K562 (cell line): ENCODE results near the gene KCNV2. TPM values are rescaled to one million over a fixed set of nuclear protein-coding genes. Genes with fewer than 3 reads are reported as not detected.

Experiments
- ATAC-seq: fragments of 200-7000 bp; cut with Tn5 transposase; 3 replicates; pipeline ENCODE4 v1.9.1; 2020; ENCODE audit warnings: moderate library complexity
- BruUV-seq: library from RNA; stranded (reverse); fragments of 400-500 nt; replicated peaks from 2 replicates; lab custom pipeline; 2021; lab: Mats Ljungman, UMichigan
- CTCF ChIA-PET: fragments of 300-600 bp; formaldehyde crosslinking; extraction: SDS; loops from one replicate; lab custom pipeline; 2021; ENCODE audit warnings: low intra/inter-chr PET ratio; lab: Yijun Ruan, JAX
- POLR2A ChIA-PET: fragments of 300-600, 350-650 bp; sonication (Branson Sonifier 250); formaldehyde crosslinking; extraction: SDS; loops from one replicate; lab custom pipeline; 2021; ENCODE audit warnings: antibody characterized with exemption, inconsistent platforms; lab: Yijun Ruan, JAX
- DNase-seq, 4 experiments: peaks; one replicate each; pipeline versions ENCODE4 v3.0.0 to v3.0.0-alpha.2; 2011 to 2018; ENCODE audit warnings: low spot score in 3 of 4, mixed read lengths in 3 of 4; ENCODE audit errors: extremely low read depth in 1 of 4
- FAIRE-seq: peaks from 2 replicates; lab custom pipeline; 2011; peaks lifted over from hg19 to GRCh38; lab: Jason Lieb, UNC
- H2AFZ ChIP-seq: 2 replicates; pipeline ENCODE4 v1.6.0; 2011; ENCODE audit warnings: low read depth, low read length, control low read depth, inconsistent platforms
- H3K27ac ChIP-seq: fragments of 200-600 bp; 3 replicates; pipeline ENCODE4 v1.8.0; 2011; ENCODE audit warnings: low read depth, mild to moderate bottlenecking, control low read depth, inconsistent platforms, low read length, moderate library complexity, mixed read lengths; ENCODE audit errors: extremely low read depth
- H3K27me3 ChIP-seq, 2 experiments: fragments of 300-600 bp in 1 of 2; 2 replicates in 1 of 2; 3 replicates in 1 of 2; pipeline versions ENCODE4 v1.6.0 to v1.8.0; 2011; ENCODE audit warnings: inconsistent platforms in 2 of 2, low read length in 2 of 2, mild to moderate bottlenecking in 1 of 2, mixed read lengths in 1 of 2, moderate library complexity in 1 of 2; ENCODE audit not compliant: control insufficient read depth in 2 of 2, insufficient read depth in 2 of 2
- H3K36me3 ChIP-seq: fragments of 300-600 bp; 3 replicates; pipeline ENCODE4 v1.8.0; 2011; ENCODE audit warnings: mild to moderate bottlenecking, low read length, inconsistent platforms; ENCODE audit not compliant: control insufficient read depth, insufficient read depth
- H3K4me1 ChIP-seq, 2 experiments: fragments of 200-600 bp in 1 of 2; replicated peaks in 1 of 2; 2 replicates in 1 of 2; 3 replicates in 1 of 2; pipeline versions ENCODE4 v1.5.1 to v1.8.0; 2011; ENCODE audit warnings: inconsistent platforms in 2 of 2, low read length in 2 of 2, mild to moderate bottlenecking in 1 of 2, mixed read lengths in 1 of 2, moderate library complexity in 1 of 2; ENCODE audit not compliant: control insufficient read depth in 2 of 2, insufficient read depth in 2 of 2
- H3K4me2 ChIP-seq: 2 replicates; pipeline ENCODE4 v1.6.1; 2011; ENCODE audit warnings: low read length, control low read depth, inconsistent platforms, mixed read lengths; ENCODE audit not compliant: insufficient read depth
- H3K4me3 ChIP-seq: fragments of 200-600 bp; sonication (generic), shearing (Covaris generic); 2 replicates; pipeline ENCODE4 v1.5.1; 2016; ENCODE audit warnings: control low read depth, inconsistent platforms
- H3K79me2 ChIP-seq: fragments of 200-600 bp; 3 replicates; pipeline ENCODE4 v1.8.0; 2011; ENCODE audit warnings: low read length, inconsistent platforms; ENCODE audit not compliant: control insufficient read depth, insufficient read depth
- H3K9ac ChIP-seq, 2 experiments: 2 replicates each; pipeline versions ENCODE4 v1.6.0 to v1.6.1; 2011; ENCODE audit warnings: low read depth in 2 of 2, low read length in 2 of 2, control low read depth in 1 of 2, inconsistent platforms in 1 of 2, mild to moderate bottlenecking in 1 of 2, mixed read lengths in 1 of 2; ENCODE audit not compliant: insufficient read depth in 1 of 2
- H3K9me1 ChIP-seq: one replicate; pipeline ENCODE4 v1.6.0; 2011; ENCODE audit warnings: inconsistent platforms, mild to moderate bottlenecking, low read length, moderate library complexity; ENCODE audit not compliant: control insufficient read depth, insufficient read depth
- H3K9me3 ChIP-seq: replicated peaks from 2 replicates; pipeline ENCODE4 v1.5.1; 2011; ENCODE audit warnings: low read depth, low read length, inconsistent platforms; ENCODE audit not compliant: control insufficient read depth, insufficient read depth
- H4K20me1 ChIP-seq: replicated peaks from 2 replicates; pipeline ENCODE4 v1.6.1; 2011; ENCODE audit warnings: low read length, inconsistent platforms, mixed read lengths; ENCODE audit not compliant: control insufficient read depth, insufficient read depth
- ATF4 ChIP-seq: fragments of 450-650 bp; formaldehyde crosslinking; IDR thresholded peaks from 2 replicates; pipeline ENCODE4 v1.4.0; 2022; ENCODE audit warnings: mild to moderate bottlenecking, moderate library complexity
- CHD4 ChIP-seq: fragments of 200-600 bp; sonication (generic); IDR thresholded peaks from 3 replicates; pipeline ENCODE4 v1.6.1; 2012; ENCODE audit warnings: low read depth, mild to moderate bottlenecking, mixed read lengths, low read length, inconsistent platforms; ENCODE audit not compliant: insufficient read depth, insufficient replicate concordance, poor library complexity, severe bottlenecking
- CREBBP ChIP-seq: IDR thresholded peaks from one replicate; pipeline ENCODE4 v1.6.1; 2012; ENCODE audit warnings: low read depth, mild to moderate bottlenecking, control low read depth, inconsistent platforms, low read length
- ERF ChIP-seq: fragments of 450-650 bp; formaldehyde crosslinking; IDR thresholded peaks from 2 replicates; pipeline ENCODE4 v1.4.0; 2020; ENCODE audit warnings: mild to moderate bottlenecking, mixed read lengths
- ETS1 ChIP-seq: conservative IDR thresholded peaks from 2 replicates; pipeline ENCODE4 v1.6.1; 2011; ENCODE audit warnings: low read depth, mild to moderate bottlenecking, low read length; ENCODE audit not compliant: control insufficient read depth
- GABPB1 ChIP-seq: sonication (generic); formaldehyde crosslinking; IDR thresholded peaks from 2 replicates; pipeline ENCODE4 v1.8.0; 2022; ENCODE audit warnings: mild to moderate bottlenecking, missing genetic modification reagents
- GTF2E2 ChIP-seq: fragments of 200-800 bp; sonication (Bioruptor generic); IDR thresholded peaks from 2 replicates; pipeline ENCODE4 v1.6.1; 2016; ENCODE audit warnings: missing genetic modification characterization, missing compliant biosample characterization
- NFE2 ChIP-seq: IDR thresholded peaks from 2 replicates; pipeline ENCODE4 v1.6.1; 2014; ENCODE audit warnings: antibody characterized with exemption, low read depth
- SRSF9 ChIP-seq: fragments of 200-400 bp; formaldehyde crosslinking; IDR thresholded peaks from 2 replicates; pipeline ENCODE4 v1.6.1; 2017; ENCODE audit warnings: low read depth, low read length, borderline replicate concordance
- TFE3 ChIP-seq: fragments of 450-650 bp; formaldehyde crosslinking; IDR thresholded peaks from 2 replicates; pipeline ENCODE4 v1.4.0; 2020; ENCODE audit warnings: mild to moderate bottlenecking, mixed read lengths
- ZBTB9 ChIP-seq: fragments of 450-650 bp; formaldehyde crosslinking; IDR thresholded peaks from 2 replicates; pipeline ENCODE4 v1.4.0; 2020; ENCODE audit warnings: mild to moderate bottlenecking, moderate library complexity
- ZNF184 ChIP-seq: sonication (generic); formaldehyde crosslinking; IDR thresholded peaks from 2 replicates; pipeline ENCODE4 v1.5.0; 2020; ENCODE audit warnings: missing genetic modification reagents
- ZNF224 ChIP-seq: sonication (generic); formaldehyde crosslinking; IDR thresholded peaks from 2 replicates; pipeline ENCODE4 v1.8.0; 2022; ENCODE audit warnings: mild to moderate bottlenecking, missing genetic modification reagents
- ZNF41 ChIP-seq: fragments of 250-450 bp; sonication (Bioruptor Pico); conservative IDR thresholded peaks from 2 replicates; pipeline ENCODE4 v1.4.0; 2020; ENCODE audit warnings: mild to moderate bottlenecking
- WGBS: fragments of 100-300 bp; shearing (Covaris generic); methylation state at CpG from one replicate; pipeline ENCODE4 v1.1.6; 2016; ENCODE audit warnings: low coverage, mixed read lengths; ENCODE audit not compliant: insufficient coverage; ENCODE audit errors: missing lambda C conversion rate; 5-methylcytosine and 5-hydroxymethylcytosine counted together
- in situ Hi-C: fragments of 300-500 bp; cut with MboI; formaldehyde crosslinking; loops from 4 replicates; pipeline ENCODE4 v1.15.0; 2018; ENCODE audit warnings: inconsistent platforms, mixed read lengths
- intact Hi-C: fragments of 100-400 bp; cut with micrococcal nuclease; formaldehyde crosslinking; loops from 2 replicates; pipeline ENCODE4 v1.14.2; 2022
- polyA plus RNA-seq, 8 experiments: library from polyadenylated mRNA; depleted of rRNA in 4 of 8; stranded (reverse) in 5 of 8; unstranded in 3 of 8; fragments of >200 nt; fragmentation: Nextera tagmentation in 2 of 8; fragmentation: Illumina TruSeq in 1 of 8; extraction: Ambion mirVana in 2 of 8; extraction: Trizol in 1 of 8; gene quantifications; 2 replicates each; pipeline versions ENCODE4 v1.2.1 to v1.2.3, GENCODE V29; 2011 to 2014; ENCODE audit warnings: inconsistent platforms in 1 of 8, missing spikeins in 1 of 8
- total RNA-seq, 7 experiments: library from RNA; depleted of rRNA in 6 of 7; stranded (reverse); fragments of >200 nt in 6 of 7; fragmentation: Illumina TruSeq in 2 of 7; extraction: Trizol in 2 of 7; gene quantifications; 2 replicates each; pipeline versions ENCODE4 v1.2.1 to v1.2.3, GENCODE V29; 2011 to 2021; ENCODE audit warnings: low replicate concordance in 1 of 7

The KCNV2 gene
- total and polyA plus RNA-seq, 9 of the 15 experiments (the other 6 are each of a cell fraction or from before 2014, with no cell fraction given) = 0.03 TPM; not detected in 8

GRCh38 chr9:2723376-2724065, 6.2 kb downstream of the KCNV2 start:
- Histone ChIP-seq H3K36me3 (no peaks in the 10 kb centered on the region), H3K9ac (no peak overlapping the region), H3K4me1 (peaks cover 0 to 4% of the 10 kb centered on the region in 2 experiments; a peak in 2 of 5 replicates), H3K9me3 (no peaks in the 10 kb centered on the region), H3K27ac (no peak overlapping the region), H3K27me3 (no peaks in the 10 kb centered on the region), H3K4me3 (no peak overlapping the region), H3K4me2 (no peak overlapping the region), H4K20me1 (no peaks in the 10 kb centered on the region), H3K9me1 (no peaks in the 10 kb centered on the region)
- no TSS peak for BruUV-seq
- WGBS = 46% methylated on average over 3 of the region's 4 CpGs
- CTCF ChIA-PET = no interaction called here
- FAIRE-seq (no peak), DNase-seq (no peak)
- intact Hi-C loops = no loop called here
- POLR2A ChIA-PET = no interaction called here
- in situ Hi-C loops = no loop called here
- no peak for TF ChIP-seq ZNF184
- TF ChIP-seq ERF = no peak
- no peak for TF ChIP-seq CHD4
- TF ChIP-seq SRSF9 = no peak
- no peak for TF ChIP-seq TFE3 (CRISPR knock-in tag)
- no peak for TF ChIP-seq ZNF224 (CRISPR knock-in tag)
- no peak for TF ChIP-seq ZNF41 (CRISPR knock-in tag)
- TF ChIP-seq CREBBP = no peak
- TF ChIP-seq ZBTB9 = no peak
- TF ChIP-seq NFE2 = no peak
- no peak for TF ChIP-seq ATF4 (CRISPR knock-in tag)
- TF ChIP-seq GTF2E2 = no peak
- TF ChIP-seq GABPB1 = no peak
- no peak for TF ChIP-seq ETS1
- TF ChIP-seq, all 486 proteins: peak for 0
- H2AFZ ChIP-seq = no peak overlapping the region
- H3K79me2 ChIP-seq = no peaks in the 10 kb centered on the region
- ATAC-seq = no peak
